GM13977 (cell line): ENCODE data around the gene ACSS1.

Source experiments
- DNase-seq: peaks from one replicate; pipeline ENCODE4 v3.0.0; 2012; ENCODE audit warnings: low spot score
- CTCF ChIP-seq: IDR thresholded peaks from 2 replicates; pipeline ENCODE4 v1.5.1; 2012; ENCODE audit warnings: mild to moderate bottlenecking, control low read depth; ENCODE audit not compliant: insufficient read depth; ENCODE audit errors: extremely low read depth, missing control alignments
- in situ Hi-C: fragments of 300-500 bp; cut with MboI; formaldehyde crosslinking; loops from one replicate; pipeline ENCODE4 v1.12.0; 2022; ENCODE audit warnings: low sequenced_read_pairs, low pct_unique_long_range_greater_than_20kb, mixed read lengths, inconsistent platforms; ENCODE audit not compliant: unreplicated experiment

Gene ACSS1

GRCh38 chr20:24970754-24971153 lies 87.2 kb downstream of the ACSS1 start:
- DNase-seq: no peak
- in situ Hi-C loops: no loop called here
- no peak for TF ChIP-seq CTCF

- in situ Hi-C loops: no loop called here
- DNase-seq: no peak
- no peak for TF ChIP-seq CTCF
Observed at GRCh38 chr20:24970030-24970553, 87.8 kb downstream of the ACSS1 start.

- TF ChIP-seq CTCF: no peak
- in situ Hi-C loops: no loop called here
- DNase-seq: no peak
Observed at GRCh38 chr20:24969186-24970029, 88.5 kb downstream of the ACSS1 start.

GRCh38 chr20:24968278-24968800 lies 89.6 kb downstream of the ACSS1 start:
- in situ Hi-C loops: no loop called here

GRCh38 chr20:24966317-24967012 lies 91.5 kb downstream of the ACSS1 start:
- no peak for TF ChIP-seq CTCF
- no peak for DNase-seq
- in situ Hi-C loops: no loop called here

More at GRCh38 chr20:24968278-24968800, 89.6 kb downstream of the ACSS1 start:
- no peak for DNase-seq
- no peak for TF ChIP-seq CTCF

- TF ChIP-seq CTCF: no peak
- DNase-seq: no peak
- in situ Hi-C loops: no loop called here
Observed at GRCh38 chr20:24965065-24965919, 92.6 kb downstream of the ACSS1 start.
